NB4 (cell line): Measurements from ENCODE around the gene TADA2B.
A peak's percentile ranks its signal among the peaks of the same experiment; 100 is the strongest.

Experiments
- MYC ChIP-seq: IDR thresholded peaks from 2 replicates; pipeline ENCODE4 v1.6.1; 2011; ENCODE audit warnings: low read depth, low read length
- POLR2A ChIP-seq: IDR thresholded peaks from 2 replicates; pipeline ENCODE4 v1.6.1; 2011; ENCODE audit warnings: mild to moderate bottlenecking; ENCODE audit not compliant: insufficient read length; ENCODE audit errors: extremely low read depth
- TF ChIP-seq, protein P1 (sequence below): IDR thresholded peaks from one replicate; pipeline ENCODE4 v1.5.1; 2012; ENCODE audit warnings: low read depth, low read length
- TF ChIP-seq, protein P2 (sequence below): IDR thresholded peaks from 2 replicates; pipeline ENCODE4 v1.6.1; 2011; ENCODE audit warnings: low read depth, low read length

DNA sequence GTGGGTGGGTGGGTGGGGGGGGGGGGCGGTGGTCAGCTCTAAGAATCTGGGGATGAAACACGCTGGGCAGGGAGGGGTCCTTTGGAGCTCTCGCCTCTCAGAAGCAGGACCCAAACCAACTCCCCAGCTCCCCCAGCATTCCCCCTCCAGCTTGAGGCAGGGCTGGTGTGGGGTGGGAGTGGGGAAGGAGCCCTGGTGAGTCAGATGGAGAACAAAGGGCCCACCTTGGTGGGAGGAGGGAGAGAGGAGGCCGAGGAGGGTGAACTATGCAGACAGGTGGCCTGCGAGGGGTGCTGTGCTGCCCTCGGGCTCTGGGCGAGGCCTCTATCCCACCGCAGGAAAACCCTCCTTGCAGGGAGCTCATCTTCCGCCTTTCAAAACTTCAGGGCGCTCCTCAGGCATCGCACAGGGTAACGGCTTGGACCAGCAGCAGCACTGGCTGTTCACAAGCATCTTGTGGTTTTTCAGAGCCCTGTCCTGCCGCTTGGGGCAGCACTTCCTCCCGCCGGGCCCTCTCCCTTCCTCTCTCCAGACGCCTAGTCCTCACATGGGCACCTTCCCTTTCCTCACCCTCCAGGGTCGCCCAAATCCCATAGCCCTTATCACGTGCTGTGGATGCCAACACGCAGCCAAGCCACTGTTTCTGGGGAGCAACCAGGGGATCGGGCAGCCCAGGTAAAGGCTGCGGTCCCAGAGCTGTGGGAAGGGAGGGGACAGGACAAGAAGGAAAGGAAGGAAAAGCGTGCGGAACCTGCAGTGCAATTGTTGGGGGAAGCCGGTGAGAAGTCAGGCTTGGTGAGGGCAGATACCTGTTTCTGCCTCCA is 58.7 kb downstream of the TADA2B start:
- TF ChIP-seq, protein P1, sequence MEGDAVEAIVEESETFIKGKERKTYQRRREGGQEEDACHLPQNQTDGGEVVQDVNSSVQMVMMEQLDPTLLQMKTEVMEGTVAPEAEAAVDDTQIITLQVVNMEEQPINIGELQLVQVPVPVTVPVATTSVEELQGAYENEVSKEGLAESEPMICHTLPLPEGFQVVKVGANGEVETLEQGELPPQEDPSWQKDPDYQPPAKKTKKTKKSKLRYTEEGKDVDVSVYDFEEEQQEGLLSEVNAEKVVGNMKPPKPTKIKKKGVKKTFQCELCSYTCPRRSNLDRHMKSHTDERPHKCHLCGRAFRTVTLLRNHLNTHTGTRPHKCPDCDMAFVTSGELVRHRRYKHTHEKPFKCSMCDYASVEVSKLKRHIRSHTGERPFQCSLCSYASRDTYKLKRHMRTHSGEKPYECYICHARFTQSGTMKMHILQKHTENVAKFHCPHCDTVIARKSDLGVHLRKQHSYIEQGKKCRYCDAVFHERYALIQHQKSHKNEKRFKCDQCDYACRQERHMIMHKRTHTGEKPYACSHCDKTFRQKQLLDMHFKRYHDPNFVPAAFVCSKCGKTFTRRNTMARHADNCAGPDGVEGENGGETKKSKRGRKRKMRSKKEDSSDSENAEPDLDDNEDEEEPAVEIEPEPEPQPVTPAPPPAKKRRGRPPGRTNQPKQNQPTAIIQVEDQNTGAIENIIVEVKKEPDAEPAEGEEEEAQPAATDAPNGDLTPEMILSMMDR: peak; percentile 96
- no peak for TF ChIP-seq POLR2A
- TF ChIP-seq, protein P2, sequence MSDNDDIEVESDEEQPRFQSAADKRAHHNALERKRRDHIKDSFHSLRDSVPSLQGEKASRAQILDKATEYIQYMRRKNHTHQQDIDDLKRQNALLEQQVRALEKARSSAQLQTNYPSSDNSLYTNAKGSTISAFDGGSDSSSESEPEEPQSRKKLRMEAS: no peak
- TF ChIP-seq MYC: peak; percentile 45; the same call in 1 of the 2 replicates
